ENCODE results near the gene BCL11B.

- TF ChIP-seq POLR2A (IDR thresholded peaks at IDR 0.05; ENCODE audit: low read length) (no peak), GATA1 (IDR thresholded peaks at IDR 0.05; ENCODE audit: low read depth, low read length) (no peak)
Observed at GRCh38 chr14:99255621-99256482, 16.1 kb downstream of the BCL11B start.

Measured in erythroblast (primary cell).